Panc1 (cell line): ENCODE results near the gene ZBTB12. TPM values are rescaled to one million over a fixed set of nuclear protein-coding genes. Genes with fewer than 3 reads are reported as not detected.
A peak's percentile ranks its signal among the peaks of the same experiment; 100 is the strongest.

Source experiments
- ATAC-seq: fragments of 200-7000 bp; cut with Tn5 transposase; 2 replicates; pipeline ENCODE4 v1.9.1; 2020; ENCODE audit warnings: mild to moderate bottlenecking, moderate library complexity
- BruUV-seq: library from RNA; stranded (reverse); fragments of 400-500 nt; replicated peaks from 2 replicates; lab custom pipeline; 2021; lab: Mats Ljungman, UMichigan
- CTCF ChIA-PET: fragments of 300-600 bp; sonication (Branson Sonifier 250); formaldehyde crosslinking; loops from one replicate; lab custom pipeline; 2022; ENCODE audit warnings: antibody characterized with exemption; lab: Charles Lee
- POLR2A ChIA-PET: fragments of 300-600 bp; sonication (Branson Sonifier 250); formaldehyde crosslinking; loops from one replicate; lab custom pipeline; 2022; ENCODE audit warnings: antibody characterized with exemption; lab: Charles Lee
- DNase-seq: peaks from one replicate; pipeline ENCODE4 v3.0.0-alpha.2; 2010; ENCODE audit warnings: low read depth, low spot score
- H3K27ac ChIP-seq: 2 replicates; pipeline ENCODE4 v1.5.1; 2011; ENCODE audit warnings: mild to moderate bottlenecking, low read length, inconsistent platforms
- H3K27me3 ChIP-seq: fragments of 200-500 bp; sonication (Bioruptor generic); 2 replicates; pipeline ENCODE4 v1.6.0; 2014; ENCODE audit warnings: low read length, inconsistent platforms; ENCODE audit not compliant: control insufficient read depth, insufficient read depth
- H3K36me3 ChIP-seq: fragments of 200-500 bp; sonication (Bioruptor generic); 2 replicates; pipeline ENCODE4 v1.5.1; 2014; ENCODE audit warnings: inconsistent platforms, mild to moderate bottlenecking, low read length, moderate library complexity; ENCODE audit not compliant: control insufficient read depth, insufficient read depth
- H3K4me1 ChIP-seq: 2 replicates; pipeline ENCODE4 v1.5.1; 2011; ENCODE audit warnings: inconsistent platforms, mild to moderate bottlenecking, low read length, moderate library complexity; ENCODE audit not compliant: control insufficient read depth, insufficient read depth
- H3K4me3 ChIP-seq, 2 experiments: 2 replicates each; pipeline ENCODE4 v1.5.1; 2011 to 2012; ENCODE audit warnings: low read depth in 2 of 2, low read length in 2 of 2, mild to moderate bottlenecking in 2 of 2, inconsistent platforms in 1 of 2, moderate library complexity in 1 of 2
- H3K9me3 ChIP-seq: fragments of 200-500 bp; sonication (Bioruptor generic); 2 replicates; pipeline ENCODE4 v1.5.1; 2014; ENCODE audit warnings: low read depth, mild to moderate bottlenecking, inconsistent platforms, low read length, moderate library complexity; ENCODE audit not compliant: control insufficient read depth, insufficient read depth
- CTCF ChIP-seq: fragments of 450-650 bp; IDR thresholded peaks from 2 replicates; pipeline ENCODE4 v1.5.1; 2017; ENCODE audit warnings: mild to moderate bottlenecking
- POLR2AphosphoS5 ChIP-seq: IDR thresholded peaks from 2 replicates; pipeline ENCODE4 v1.6.1; 2012; ENCODE audit warnings: mild to moderate bottlenecking, low read depth, low read length, moderate library complexity
- REST ChIP-seq, 2 experiments: IDR thresholded peaks; 2 replicates each; pipeline ENCODE4 v1.6.1; 2011 to 2012; ENCODE audit warnings: low read depth in 2 of 2, control low read depth in 1 of 2, low read length in 1 of 2, mild to moderate bottlenecking in 1 of 2, moderate library complexity in 1 of 2; ENCODE audit not compliant: insufficient read depth in 1 of 2
- SIN3A ChIP-seq: IDR thresholded peaks from 2 replicates; pipeline ENCODE4 v1.6.1; 2012; ENCODE audit warnings: low read depth, mild to moderate bottlenecking, low read length, moderate library complexity, borderline replicate concordance; ENCODE audit not compliant: insufficient read depth
- TCF7L2 ChIP-seq: IDR thresholded peaks from 2 replicates; pipeline ENCODE4 v1.6.1; 2011; ENCODE audit warnings: mild to moderate bottlenecking, low read depth, low read length, inconsistent platforms
- in situ Hi-C: cut with HindIII; loops from 2 replicates; pipeline ENCODE4 v1.10.0; 2016; ENCODE audit warnings: low sequenced_read_pairs, low pct_unique_long_range_greater_than_20kb
- intact Hi-C: fragments of 100-400 bp; cut with micrococcal nuclease; formaldehyde crosslinking; loops from one replicate; pipeline ENCODE4 v1.10.0; 2022; ENCODE audit not compliant: unreplicated experiment
- total RNA-seq: library from RNA; stranded (reverse); gene quantifications from one replicate; pipeline ENCODE4 v1.2.1, GENCODE V29; 2021; ENCODE audit not compliant: unreplicated experiment

The ZBTB12 gene
- total RNA-seq, 1 experiment from 2014 or later, result 9.4 TPM

GRCh38 chr6:31879143-31879542, 22.7 kb downstream of the ZBTB12 start:
- ChIA-PET CTCF (no interaction called here), POLR2A (interaction anchor here (0.6 kb wide), 1 partner anchor 874 kb away, joined by 4 read pairs; no protein-coding TSS in a partner anchor)
- H3K9me3 ChIP-seq, result no peaks in the 10 kb centered on the region
- no peaks in the 10 kb centered on the region for H3K36me3 ChIP-seq
- BruUV-seq, result no TSS peak
- H3K27ac ChIP-seq, result no peak overlapping the region
- TF ChIP-seq CTCF (no peak), TCF7L2 (no peak), SIN3A (no peak), POLR2AphosphoS5 (no peak), REST (IDR thresholded peaks at IDR 0.05; ENCODE audit: insufficient read depth in 1 of 2, low read depth in 2 of 2, low read length in 1 of 2) (no peak)
- no peaks in the 10 kb centered on the region for H3K27me3 ChIP-seq
- in situ Hi-C loops, result no loop called here
- no peak for ATAC-seq
- no peak overlapping the region for H3K4me3 ChIP-seq
- intact Hi-C loops, result no loop called here
- no peak for DNase-seq
- H3K4me1 ChIP-seq, result peaks cover 33% of the 10 kb centered on the region

GRCh38 chr6:31878726-31879125, 23.2 kb downstream of the ZBTB12 start, which contains the start of gene SLC44A4:
Gene SLC44A4, minus strand, starts transcription at chr6:31878997. Its CDS starts 17 bp downstream, at chr6:31878980.
- no peak for TF ChIP-seq TCF7L2
- TF ChIP-seq SIN3A, result no peak
- TF ChIP-seq CTCF, result no peak
- Histone ChIP-seq H3K36me3 (no peaks in the 10 kb centered on the region), H3K27ac (peak within 1 kb of the TSS; percentile 77), H3K4me3 (no peak within 1 kb of the TSS), H3K27me3 (no peaks in the 10 kb centered on the region), H3K9me3 (no peaks in the 10 kb centered on the region), H3K4me1 (peaks cover 37% of the 10 kb centered on the region)
- CTCF ChIA-PET, result no interaction called here
- intact Hi-C loops (no loop called here), in situ Hi-C loops (no loop called here)
- DNase-seq (no peak), ATAC-seq (no peak)
- POLR2A ChIA-PET, result interaction anchor here (0.6 kb wide), 1 partner anchor 873 kb away, joined by 4 read pairs; no protein-coding TSS in a partner anchor
- BruUV-seq, result no TSS peak
